Amygdala (tissue), 56 donors: ENCODE measurements around the gene XKR3.
"Not testable (repeated sequence)": the region's sequence is repeated elsewhere in the genome, so short reads cannot be mapped to it uniquely, and the experiment has no call there.

ENCODE experiments used
- DNase-seq, 56 donors: peaks; one replicate each; lab custom pipeline; 2025; lab: John Stamatoyannopoulos, UW

Gene XKR3

DNA sequence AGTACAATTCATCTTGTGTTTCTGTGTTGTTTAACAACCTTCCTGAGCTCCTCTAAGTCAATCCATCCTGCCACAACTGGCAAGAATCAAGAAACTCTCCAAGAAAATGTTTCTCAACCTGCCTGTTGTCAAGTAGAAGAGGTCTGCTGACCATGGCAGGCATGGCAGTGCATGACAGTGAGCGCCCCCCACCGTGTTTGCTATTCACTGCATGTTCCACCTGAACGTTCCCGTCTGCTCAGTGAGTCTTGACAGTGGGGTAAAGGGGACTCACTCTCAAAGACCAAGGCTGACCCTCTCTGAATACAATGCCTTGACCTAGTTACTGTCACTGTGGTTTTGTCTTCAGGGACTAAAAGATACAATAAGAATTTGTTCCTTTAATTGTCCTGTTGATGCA lies 75.9 kb downstream of the XKR3 start:
- not testable (repeated sequence) for DNase-seq

- not testable (repeated sequence) for DNase-seq
Observed at GRCh38 chr22:16748160-16748929, 76.9 kb downstream of the XKR3 start.

DNA sequence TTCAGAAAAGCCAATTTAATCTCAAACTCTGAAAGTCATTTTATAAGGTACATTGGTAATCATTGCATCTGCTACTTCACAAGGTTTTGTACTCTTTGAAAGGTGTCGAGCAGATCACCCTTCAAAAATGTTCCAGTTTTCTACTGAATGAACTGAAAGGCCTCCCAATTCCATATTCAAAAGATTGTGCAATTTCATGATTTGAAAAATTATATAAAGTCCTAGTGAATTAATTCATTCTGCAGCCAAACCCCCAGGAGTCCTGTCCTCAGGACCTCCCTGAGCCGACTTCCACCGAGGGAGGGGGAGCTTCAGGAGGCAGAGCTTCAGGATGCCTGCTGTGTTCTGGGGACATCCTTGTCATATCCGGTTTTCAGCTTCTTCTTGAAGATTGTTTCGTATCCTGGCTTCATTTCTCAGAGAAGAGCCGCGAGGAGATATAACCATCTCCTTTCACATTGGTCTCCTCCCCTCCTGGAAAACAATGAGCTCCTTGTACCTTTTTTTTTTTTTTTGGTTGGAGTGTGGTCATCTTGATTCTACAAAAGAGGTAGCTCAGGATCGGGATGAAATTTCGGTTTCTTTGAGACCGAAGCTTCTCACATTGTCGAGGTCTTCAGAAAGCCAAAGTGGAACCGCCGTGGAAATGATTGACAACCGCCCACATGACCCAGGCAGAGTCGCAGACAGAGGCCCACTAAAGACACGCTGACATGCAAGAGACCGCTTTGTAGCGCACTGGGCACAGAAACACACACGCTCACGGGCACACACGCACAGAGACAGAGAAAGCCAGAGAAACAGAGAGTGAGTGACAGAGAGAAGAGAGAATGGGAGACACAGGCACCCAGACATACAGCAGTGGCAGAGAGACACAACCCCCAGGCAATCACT lies 77.7 kb downstream of the XKR3 start:
- DNase-seq: not testable (repeated sequence)

GRCh38 chr22:16734271-16734670 lies 90.9 kb downstream of the XKR3 start:
- not testable (repeated sequence) for DNase-seq
